Measurements from ENCODE around the gene CRIP3.
"Not testable (repeated sequence)": the region's sequence is repeated elsewhere in the genome, so short reads cannot be mapped to it uniquely, and the experiment has no call there.

The CRIP3 gene

GRCh38 chr6:43304882-43305281 lies 3.7 kb downstream of the CRIP3 start:
- no peak for ATAC-seq

DNA sequence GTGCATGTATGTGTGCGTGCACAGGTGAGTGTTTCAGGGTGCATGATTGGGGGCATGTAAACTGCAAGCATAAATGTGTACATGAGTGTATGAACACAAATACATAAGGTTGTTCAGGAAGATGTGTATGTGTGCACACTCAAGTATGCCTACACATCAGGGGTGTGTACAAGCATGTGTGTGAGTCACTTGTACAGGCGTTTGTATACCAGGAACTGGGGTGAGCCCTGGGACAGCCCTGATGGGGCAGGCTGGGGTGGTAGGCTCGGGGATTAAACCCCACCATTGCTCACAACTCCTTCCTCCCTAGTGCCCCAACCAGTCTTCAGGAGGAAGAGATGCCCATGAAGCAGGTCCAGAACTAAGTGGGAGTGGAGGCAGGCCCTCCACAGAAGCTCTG lies 4.3 kb downstream of the CRIP3 start:
- ATAC-seq, result no peak

DNA sequence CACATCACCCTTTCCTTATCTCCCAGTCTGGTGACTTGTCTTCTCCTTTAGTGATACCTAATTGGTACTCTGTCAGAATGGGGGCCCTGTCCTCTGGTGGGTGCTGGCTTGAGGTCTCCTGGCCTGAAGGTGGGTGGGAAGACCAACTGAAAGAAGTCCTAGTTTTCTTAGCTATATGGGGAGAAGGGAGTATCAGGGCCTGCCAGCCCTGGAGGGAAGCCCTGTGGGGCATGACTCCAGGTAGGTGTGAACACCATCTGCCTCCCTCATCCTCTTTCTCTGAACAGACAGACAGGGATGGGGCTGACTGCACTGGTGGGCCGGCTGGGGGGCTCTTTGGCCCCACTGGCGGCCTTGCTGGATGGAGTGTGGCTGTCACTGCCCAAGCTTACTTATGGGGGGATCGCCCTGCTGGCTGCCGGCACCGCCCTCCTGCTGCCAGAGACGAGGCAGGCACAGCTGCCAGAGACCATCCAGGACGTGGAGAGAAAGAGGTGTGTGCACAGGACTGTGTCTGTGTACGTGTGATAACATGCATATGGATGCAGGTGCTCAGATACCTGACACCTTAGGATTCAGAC lies 4.8 kb downstream of the CRIP3 start:
- ATAC-seq, result no peak

- not testable (repeated sequence) for ATAC-seq
Observed at GRCh38 chr6:43303006-43303405, 5.6 kb downstream of the CRIP3 start.

DNA sequence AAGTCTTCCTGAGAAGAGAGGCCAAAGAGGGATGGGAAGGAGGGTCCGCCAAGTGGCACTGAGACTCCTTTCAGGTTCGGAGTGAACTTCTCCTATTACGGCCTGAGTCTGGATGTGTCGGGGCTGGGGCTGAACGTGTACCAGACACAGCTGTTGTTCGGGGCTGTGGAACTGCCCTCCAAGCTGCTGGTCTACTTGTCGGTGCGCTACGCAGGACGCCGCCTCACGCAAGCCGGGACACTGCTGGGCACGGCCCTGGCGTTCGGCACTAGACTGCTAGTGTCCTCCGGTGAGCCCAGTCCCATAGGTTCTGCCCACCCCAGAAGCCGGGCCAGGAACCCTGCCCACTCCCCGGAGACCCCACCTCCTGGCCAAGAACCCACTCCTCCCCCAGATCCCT lies 6.5 kb downstream of the CRIP3 start:
- no peak for ATAC-seq

DNA sequence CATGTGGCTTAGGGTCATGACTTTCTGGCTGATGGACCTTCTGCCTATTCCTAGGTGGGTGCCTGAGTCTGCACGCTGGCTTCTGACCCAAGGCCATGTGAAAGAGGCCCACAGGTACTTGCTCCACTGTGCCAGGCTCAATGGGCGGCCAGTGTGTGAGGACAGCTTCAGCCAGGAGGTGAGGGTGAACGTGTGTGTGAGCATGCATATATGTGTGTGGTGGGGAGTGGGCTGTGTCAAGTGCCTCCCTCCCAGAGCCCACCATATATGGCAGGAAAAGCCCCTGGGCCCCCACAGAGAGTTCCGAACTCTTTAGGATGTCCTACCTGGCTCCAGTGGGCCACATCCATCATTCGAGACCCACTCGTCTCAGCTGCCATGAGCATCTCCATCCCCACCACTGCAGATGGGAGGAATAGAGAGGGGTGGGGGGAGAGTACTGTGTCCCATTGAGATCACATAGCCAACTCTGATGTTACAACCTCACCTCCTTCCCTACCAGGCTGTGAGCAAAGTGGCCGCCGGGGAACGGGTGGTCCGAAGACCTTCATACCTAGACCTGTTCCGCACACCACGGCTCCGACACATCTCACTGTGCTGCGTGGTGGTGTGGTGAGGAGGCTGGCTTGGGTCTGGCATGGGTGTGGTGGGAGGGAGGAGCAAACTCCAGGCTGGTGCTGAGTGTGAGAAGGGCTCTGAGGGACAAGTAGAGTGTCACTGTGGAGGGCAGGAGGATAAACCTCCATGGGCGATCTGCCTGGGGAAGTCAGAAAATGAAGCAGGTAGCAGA lies 7.3 kb downstream of the CRIP3 start:
- ATAC-seq, result no peak

- ATAC-seq, result no peak
Observed at GRCh38 chr6:43299338-43300293, 9.0 kb downstream of the CRIP3 start.

DNA sequence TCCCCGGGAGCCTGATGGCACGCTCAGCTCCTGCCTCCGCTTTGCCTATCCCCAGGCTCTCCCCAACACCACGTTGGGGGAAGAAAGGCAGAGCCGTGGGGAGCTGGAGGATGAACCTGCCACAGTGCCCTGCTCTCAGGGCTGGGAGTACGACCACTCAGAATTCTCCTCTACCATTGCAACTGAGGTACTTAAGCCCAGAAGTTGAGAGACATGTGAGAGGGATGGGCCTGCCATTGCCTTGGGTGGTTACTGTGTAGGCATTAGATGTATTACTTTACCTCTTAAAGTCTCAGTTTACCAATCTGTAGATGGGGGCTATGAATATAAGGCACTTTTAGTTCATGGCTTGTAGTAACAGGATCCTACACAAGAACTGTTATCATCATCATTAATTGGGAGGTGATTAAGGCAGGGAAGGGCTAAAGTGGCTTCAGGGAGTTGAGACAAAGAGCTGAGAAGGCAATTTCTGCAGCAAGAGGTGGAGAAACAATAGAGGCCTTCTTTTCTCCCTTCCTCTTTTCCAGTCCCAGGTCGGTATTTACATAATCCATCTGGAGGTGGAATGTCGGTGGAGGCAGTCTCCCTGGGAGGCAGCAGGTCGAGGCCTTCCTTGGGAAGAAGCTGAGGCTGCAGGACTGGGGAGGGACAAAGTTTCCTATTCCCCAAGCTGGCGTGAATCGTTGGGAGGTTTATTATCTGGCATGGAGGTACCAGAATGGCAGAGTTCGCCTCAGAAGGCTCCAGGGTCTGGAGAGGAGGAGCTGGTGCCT lies 9.9 kb downstream of the CRIP3 start:
- ATAC-seq, result no peak

GRCh38 chr6:43297644-43298564 lies 10.7 kb downstream of the CRIP3 start, which contains the start of gene SLC22A7:
Gene SLC22A7 (plus strand): TSS chr6:43298260. CDS start chr6:43298359, 99 bp downstream.
- ATAC-seq, result no peak

DNA sequence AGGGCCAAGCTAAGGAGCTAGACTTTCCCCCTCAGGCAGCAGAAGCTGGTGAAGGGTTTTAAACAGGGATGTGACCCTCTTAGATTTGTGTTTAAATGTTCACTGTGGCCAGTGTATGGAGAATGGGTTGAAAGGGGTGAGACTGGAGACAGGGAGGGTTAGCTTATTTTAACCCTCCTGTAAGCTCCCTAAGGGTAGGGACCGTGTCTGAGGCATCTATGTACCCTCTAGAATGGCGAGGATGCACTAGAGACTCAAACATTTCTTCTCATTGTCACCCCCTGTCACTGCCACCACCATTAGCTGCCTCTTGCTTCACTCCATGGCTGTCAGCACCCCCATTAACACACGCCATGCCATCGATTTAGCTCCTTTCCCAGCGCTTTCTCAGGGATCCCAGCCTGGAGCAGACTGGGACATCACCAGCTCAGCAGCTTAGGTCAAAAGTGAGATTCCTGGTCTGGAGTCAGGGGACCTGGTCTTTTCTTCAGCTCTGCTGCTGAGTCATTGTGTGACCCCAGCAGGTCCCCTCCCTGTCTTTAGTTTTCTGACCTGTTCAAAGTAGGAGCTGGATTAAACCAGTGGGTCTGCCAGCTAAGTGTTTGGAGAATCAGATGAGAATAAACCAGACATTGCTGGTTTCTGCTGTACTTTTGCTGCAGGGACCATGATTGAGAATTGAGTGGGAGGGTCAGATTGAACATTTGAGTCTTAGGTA lies 11.7 kb downstream of the CRIP3 start:
- no peak for ATAC-seq

GRCh38 chr6:43295456-43295855 lies 13.2 kb downstream of the CRIP3 start:
- no peak for ATAC-seq

- ATAC-seq, result no peak
Observed at GRCh38 chr6:43294536-43294935, 14.1 kb downstream of the CRIP3 start.

DNA sequence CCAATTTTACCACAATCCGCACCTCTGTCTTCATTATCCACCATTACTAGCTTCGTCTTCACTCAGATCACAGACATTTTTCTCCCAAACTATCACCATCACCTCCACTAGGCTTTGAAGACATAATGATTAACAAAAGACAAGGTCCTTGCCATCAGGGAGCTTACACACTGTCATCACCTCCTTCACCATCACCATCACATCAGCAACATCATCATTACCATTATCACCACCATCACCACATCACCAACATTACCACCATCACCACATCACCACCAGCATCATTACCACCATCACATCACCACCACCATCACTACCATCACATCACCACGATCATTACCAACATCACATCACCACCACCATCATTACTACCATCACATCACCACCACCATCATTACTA lies 14.9 kb downstream of the CRIP3 start:
- ATAC-seq, result no peak

DNA sequence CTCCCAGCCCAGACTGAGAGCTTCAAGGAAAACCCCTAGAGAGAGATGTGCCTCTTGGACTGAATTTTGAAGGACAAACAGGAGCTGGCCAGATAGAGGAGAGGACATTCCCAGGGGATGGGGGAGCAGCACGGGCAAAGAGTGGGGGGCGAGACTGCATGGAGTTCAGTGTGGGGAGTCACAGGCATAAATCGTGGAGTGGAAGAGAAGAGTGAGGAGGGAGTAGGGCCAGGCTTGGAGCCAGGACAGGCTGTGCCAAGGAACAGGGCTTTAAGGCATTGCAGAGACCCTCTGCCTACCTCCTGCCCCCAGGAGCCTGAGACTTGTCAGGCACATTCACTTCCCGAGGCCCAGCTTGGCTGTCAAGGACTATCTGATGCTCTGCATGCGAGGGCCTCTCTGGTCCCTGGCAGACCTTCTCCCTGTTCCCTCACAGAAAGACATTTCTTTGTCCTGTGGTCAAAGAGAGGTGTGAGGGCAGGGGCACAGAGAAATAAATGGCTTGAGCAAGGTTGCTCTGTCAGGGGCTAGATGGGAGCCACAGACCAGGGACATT lies 15.8 kb downstream of the CRIP3 start:
- no peak for ATAC-seq

DNA sequence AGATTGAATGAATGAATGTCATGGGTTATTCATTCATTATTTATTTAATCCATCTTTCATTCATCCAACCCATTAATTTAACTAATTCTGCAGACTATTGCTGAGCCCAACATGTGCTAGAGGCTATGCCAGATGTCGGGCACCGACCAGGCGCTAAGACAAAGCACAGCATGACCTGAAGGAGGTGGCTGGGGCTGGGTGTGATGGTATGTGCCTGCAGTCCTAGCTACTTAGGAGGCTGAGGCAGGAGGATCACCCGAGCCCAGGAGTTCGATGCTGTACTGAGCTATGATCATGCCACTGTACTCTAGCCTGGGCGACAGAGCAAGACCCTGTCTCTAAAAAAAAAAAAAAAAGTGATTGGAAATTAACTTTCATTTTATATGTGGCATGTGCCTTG lies 16.3 kb downstream of the CRIP3 start:
- no peak for ATAC-seq

DNA sequence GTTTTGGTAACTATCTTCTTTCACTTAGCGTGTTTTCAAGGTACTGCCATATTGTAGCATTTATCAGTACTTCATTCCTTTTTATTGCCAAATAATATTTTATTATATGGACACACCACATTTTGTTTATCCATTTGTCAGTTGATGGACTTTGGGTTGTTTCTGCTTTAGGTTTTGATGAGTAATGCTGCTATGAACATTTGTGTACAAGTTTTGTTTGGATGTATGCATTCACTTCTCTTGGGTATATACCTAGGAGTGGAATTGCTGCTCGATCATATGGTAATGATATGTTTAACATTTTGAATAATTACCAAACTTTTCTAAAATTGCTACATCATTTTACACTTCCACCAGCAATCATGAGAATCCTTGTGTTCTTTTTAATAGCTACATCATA lies 16.9 kb downstream of the CRIP3 start:
- no peak for ATAC-seq

GRCh38 chr6:43290905-43291355 lies 17.7 kb downstream of the CRIP3 start:
- no peak for ATAC-seq

GRCh38 chr6:43290339-43290904 lies 18.2 kb downstream of the CRIP3 start:
- no peak for ATAC-seq

DNA sequence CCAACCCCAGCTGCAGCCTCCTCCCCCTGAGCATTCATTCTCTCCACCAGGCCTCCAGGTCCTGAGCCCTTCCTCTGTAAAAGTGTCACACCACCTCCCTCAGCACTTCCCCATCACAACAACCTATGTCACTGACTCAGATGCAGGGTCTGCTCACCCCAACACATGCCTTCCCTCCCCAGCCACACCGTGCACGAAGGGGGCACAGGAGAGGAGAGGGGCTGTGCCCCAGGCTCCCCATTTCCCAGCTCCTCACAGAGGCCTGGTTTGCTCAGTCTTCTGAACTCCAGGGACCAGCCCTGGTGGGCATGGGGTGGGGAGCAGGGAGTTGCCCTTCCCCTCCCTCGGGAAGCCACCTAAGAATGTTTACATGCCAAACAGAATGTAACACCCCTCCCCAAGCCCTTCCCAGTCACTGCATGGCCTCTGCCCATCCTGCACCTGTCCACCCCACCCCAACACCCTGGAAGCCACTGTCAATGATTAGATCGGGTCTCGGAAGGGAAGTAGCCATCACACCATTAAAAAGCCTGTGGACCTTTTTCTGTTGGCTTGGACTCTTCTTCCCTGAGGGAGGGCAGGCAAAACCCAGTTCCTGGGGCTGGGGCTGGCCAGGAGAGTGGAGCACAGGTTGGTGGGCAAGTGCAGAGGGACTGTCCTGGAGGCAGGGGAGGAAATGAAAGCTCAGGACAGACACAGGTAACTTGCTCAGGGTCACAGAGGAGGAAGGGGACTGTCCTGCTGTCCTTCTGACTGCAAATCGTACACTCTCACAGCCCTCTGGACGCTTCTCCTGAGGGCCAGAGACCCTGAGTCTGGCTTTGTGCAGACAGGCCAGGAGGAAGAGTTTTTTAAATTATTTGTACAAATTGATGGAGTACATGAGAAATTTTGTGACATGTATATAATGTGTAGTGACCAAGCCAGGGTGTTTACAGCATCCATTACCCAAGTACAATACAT lies 20.6 kb downstream of the CRIP3 start:
- ATAC-seq, result no peak

All from activated CD4-positive, CD25-positive, alpha-beta regulatory T cell treated with anti-CD3 and anti-CD28 coated beads, Interleukin-2, amount 50 U/mL, for 24 hours (primary cell).